Endothelial cell (in vitro differentiated cells): ENCODE data around the gene LRRC4B. TPM values are rescaled to one million over a fixed set of nuclear protein-coding genes. Genes with fewer than 3 reads are reported as not detected.

Source experiments
- DNase-seq: peaks from one replicate; pipeline ENCODE4 v3.0.0; 2021; ENCODE audit warnings: low spot score
- H3K27ac Mint-ChIP-seq: one replicate; pipeline ENCODE4 v1.8.0; 2021; ENCODE audit warnings: mixed read lengths, inconsistent platforms; ENCODE audit not compliant: unreplicated experiment
- H3K27me3 Mint-ChIP-seq: one replicate; pipeline ENCODE4 v1.8.0; 2021; ENCODE audit warnings: mild to moderate bottlenecking, moderate library complexity, mixed read lengths, inconsistent platforms; ENCODE audit not compliant: unreplicated experiment
- H3K36me3 Mint-ChIP-seq: one replicate; pipeline ENCODE4 v1.8.0; 2021; ENCODE audit warnings: mild to moderate bottlenecking, low read depth, mixed read lengths, inconsistent platforms; ENCODE audit not compliant: unreplicated experiment
- H3K4me1 Mint-ChIP-seq: one replicate; pipeline ENCODE4 v1.8.0; 2021; ENCODE audit warnings: mild to moderate bottlenecking, mixed read lengths, inconsistent platforms; ENCODE audit not compliant: unreplicated experiment
- H3K4me3 Mint-ChIP-seq: one replicate; pipeline ENCODE4 v1.8.0; 2021; ENCODE audit warnings: mild to moderate bottlenecking, mixed read lengths, inconsistent platforms; ENCODE audit not compliant: unreplicated experiment
- H3K9me3 Mint-ChIP-seq: one replicate; pipeline ENCODE4 v1.8.0; 2021; ENCODE audit warnings: mixed read lengths, inconsistent platforms; ENCODE audit not compliant: unreplicated experiment
- total RNA-seq: library from RNA; stranded (reverse); fragmentation: NEBNext Ultra II Directional; extraction: Animal tissue kit (Norgen Biotek cat#: 25700); gene quantifications from one replicate; pipeline ENCODE4 v1.2.1, GENCODE V29; 2021; ENCODE audit not compliant: unreplicated experiment
- TF ChIP-seq, protein P1 (sequence below): fragments of 200-600 bp; sonication (generic); IDR thresholded peaks from one replicate; pipeline ENCODE4 v1.5.0; 2021; ENCODE audit warnings: antibody characterized with exemption; ENCODE audit not compliant: unreplicated experiment

Gene LRRC4B
- total RNA-seq, 1 donor from 2014 or later, result 3.0 TPM

DNA sequence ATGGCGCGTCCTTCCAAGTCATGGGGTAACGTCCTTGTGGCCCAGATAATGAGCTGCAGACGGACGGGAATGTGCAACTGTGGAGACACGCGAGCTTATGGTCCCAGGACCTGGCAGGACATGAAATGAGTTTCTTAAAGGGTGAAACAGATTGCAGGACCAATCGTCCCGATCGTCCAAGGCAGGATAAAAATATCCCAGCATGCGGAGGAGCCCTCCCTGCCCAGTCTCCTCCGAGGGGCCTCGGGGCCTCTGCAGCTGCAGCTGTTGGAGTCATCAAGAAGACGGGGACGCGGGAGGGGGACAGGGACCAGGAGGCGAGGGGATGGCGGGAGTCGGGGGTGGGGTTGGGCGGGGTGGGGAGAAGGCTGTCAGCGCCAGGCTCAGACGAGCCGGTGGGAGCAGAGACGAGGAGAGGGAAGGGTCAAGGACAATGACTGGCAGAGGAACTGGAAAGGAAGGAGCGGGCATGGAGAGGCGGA is 77.2 kb downstream of the LRRC4B start:
- TF ChIP-seq, protein P1, sequence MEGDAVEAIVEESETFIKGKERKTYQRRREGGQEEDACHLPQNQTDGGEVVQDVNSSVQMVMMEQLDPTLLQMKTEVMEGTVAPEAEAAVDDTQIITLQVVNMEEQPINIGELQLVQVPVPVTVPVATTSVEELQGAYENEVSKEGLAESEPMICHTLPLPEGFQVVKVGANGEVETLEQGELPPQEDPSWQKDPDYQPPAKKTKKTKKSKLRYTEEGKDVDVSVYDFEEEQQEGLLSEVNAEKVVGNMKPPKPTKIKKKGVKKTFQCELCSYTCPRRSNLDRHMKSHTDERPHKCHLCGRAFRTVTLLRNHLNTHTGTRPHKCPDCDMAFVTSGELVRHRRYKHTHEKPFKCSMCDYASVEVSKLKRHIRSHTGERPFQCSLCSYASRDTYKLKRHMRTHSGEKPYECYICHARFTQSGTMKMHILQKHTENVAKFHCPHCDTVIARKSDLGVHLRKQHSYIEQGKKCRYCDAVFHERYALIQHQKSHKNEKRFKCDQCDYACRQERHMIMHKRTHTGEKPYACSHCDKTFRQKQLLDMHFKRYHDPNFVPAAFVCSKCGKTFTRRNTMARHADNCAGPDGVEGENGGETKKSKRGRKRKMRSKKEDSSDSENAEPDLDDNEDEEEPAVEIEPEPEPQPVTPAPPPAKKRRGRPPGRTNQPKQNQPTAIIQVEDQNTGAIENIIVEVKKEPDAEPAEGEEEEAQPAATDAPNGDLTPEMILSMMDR, result no peak
- H3K9me3 Mint-ChIP-seq, result peaks cover 54% of the 10 kb centered on the region
- H3K4me3 Mint-ChIP-seq, result peak overlapping the region; percentile 80
- DNase-seq, result no peak
- peaks cover 38% of the 10 kb centered on the region for H3K36me3 Mint-ChIP-seq
- H3K27me3 Mint-ChIP-seq, result peaks cover 27% of the 10 kb centered on the region
- peak overlapping the region; percentile 89 for H3K27ac Mint-ChIP-seq
- H3K4me1 Mint-ChIP-seq, result no peaks in the 10 kb centered on the region

DNA sequence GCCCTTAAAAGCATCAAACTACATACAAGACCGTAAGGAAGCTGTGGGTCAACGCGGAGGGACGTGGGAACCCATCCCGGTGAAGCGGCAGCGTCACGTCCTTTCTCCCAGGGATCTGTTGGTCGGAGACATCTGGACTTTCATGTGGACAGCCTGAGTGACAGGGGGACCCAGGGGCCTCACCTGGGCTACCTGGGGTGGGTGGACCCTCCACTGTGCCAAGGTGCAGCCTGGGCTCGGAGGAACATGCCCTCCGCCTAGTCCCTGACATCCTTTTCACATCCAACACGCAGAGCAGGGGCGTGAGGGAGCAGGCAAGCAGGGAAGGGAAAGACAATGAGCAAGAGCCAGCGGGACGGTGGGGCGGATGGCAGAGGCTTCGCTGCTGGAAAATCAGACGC is 77.8 kb downstream of the LRRC4B start:
- Mint-ChIP-seq H3K4me1 (no peaks in the 10 kb centered on the region), H3K36me3 (peaks cover 41% of the 10 kb centered on the region), H3K27me3 (peaks cover 28% of the 10 kb centered on the region), H3K9me3 (peaks cover 59% of the 10 kb centered on the region), H3K27ac (no peak overlapping the region), H3K4me3 (no peak overlapping the region)
- TF ChIP-seq, protein P1, result no peak
- DNase-seq, result no peak

DNA sequence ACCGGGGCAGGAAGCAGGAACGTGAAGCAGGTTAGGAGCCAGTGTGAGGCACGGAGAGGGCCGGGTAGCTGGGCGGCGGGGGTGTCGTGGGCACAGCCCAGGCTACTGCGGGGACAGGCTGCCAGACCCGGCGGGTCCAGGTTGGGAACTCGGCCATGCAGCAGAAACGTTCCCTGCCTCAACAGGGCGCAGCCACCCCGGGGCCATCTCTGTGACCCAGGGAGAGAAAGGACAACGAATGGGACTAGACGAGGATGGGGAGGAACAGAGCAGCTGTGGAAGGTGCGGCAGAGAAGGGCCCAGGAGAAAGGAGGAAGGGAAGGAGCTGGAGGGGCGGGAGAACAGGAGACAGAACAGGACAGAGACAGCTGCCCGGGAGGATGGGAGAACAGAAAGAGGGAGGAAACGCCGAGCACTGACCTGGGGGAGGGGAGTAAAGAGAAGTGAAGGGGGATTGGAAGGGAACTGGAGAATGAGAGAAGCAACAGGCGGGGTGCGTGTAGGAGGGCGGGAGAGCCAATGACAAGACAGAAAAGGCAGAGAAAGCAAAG is 78.7 kb downstream of the LRRC4B start:
- Mint-ChIP-seq H3K36me3 (peaks cover 35% of the 10 kb centered on the region), H3K9me3 (peaks cover 52% of the 10 kb centered on the region), H3K27me3 (peaks cover 26% of the 10 kb centered on the region), H3K4me3 (no peak overlapping the region), H3K4me1 (no peaks in the 10 kb centered on the region), H3K27ac (no peak overlapping the region)
- no peak for DNase-seq
- TF ChIP-seq, protein P1, result no peak

DNA sequence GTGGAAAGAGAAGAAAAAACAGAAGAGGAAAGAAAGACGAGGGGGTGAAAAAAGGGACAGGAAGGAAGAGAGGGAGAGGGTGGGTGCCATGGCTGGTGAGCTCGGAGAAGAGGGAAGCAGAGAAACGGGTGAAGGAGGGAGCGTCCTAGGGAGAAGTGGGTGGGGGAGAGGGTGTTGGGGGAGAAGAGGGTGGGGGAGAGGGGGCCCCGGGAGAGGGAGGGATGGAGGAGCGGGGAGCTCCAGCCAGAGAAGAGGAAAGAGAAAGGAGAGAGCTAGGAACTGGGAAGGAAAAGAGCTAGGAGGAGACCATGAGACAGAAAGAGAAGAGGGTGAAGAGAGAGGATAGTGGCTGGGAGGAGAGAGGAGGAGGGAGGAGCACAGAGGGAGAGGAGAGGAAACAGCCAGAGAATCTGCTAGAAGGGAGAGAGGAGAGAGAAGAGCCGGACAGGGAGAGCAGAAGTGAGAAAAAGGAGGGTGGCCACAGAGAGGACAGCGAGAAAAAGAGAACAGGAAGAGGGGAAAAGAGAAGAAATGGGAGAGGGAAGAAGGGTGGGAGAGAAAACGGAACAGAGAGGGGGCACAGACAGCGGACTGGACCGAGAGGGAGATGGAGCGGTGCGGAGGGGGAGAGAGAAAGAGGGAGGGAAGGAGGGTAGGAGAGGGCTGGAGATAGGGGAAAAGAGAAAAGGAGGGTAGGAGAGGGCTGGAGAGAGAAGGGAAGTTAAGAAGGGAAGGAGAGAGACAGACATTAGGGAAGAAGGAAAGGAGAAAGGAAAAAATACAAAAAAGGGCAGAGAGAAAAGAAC is 79.6 kb downstream of the LRRC4B start:
- Mint-ChIP-seq H3K9me3 (peaks cover 49% of the 10 kb centered on the region), H3K36me3 (peaks cover 32% of the 10 kb centered on the region), H3K4me1 (no peaks in the 10 kb centered on the region), H3K27me3 (peaks cover 26% of the 10 kb centered on the region), H3K27ac (no peak overlapping the region), H3K4me3 (no peak overlapping the region)
- TF ChIP-seq, protein P1, result no peak
- no peak for DNase-seq
